HepG2 (cell line): Measurements from ENCODE around the gene COPS7B.

Experiments used
- CHD2 ChIP-seq: IDR thresholded peaks from 2 replicates; pipeline ENCODE4 v1.6.1; 2011; ENCODE audit warnings: low read depth, low read length, improper control_type of control experiment
- DNMT3B ChIP-seq: conservative IDR thresholded peaks from 2 replicates; pipeline ENCODE4 v1.6.1; 2016; ENCODE audit warnings: missing biosample characterization, control low read depth
- DPF2 ChIP-seq: sonication (generic); formaldehyde crosslinking; IDR thresholded peaks from 2 replicates; pipeline ENCODE4 v1.4.0; 2020; ENCODE audit warnings: mild to moderate bottlenecking, low read depth, missing genetic modification reagents, borderline replicate concordance
- GTF2F1 ChIP-seq: fragments of 150-350 bp; IDR thresholded peaks from 2 replicates; pipeline ENCODE4 v1.6.1; 2014; ENCODE audit warnings: low read length
- RAD21 ChIP-seq: fragments of 450-650 bp; formaldehyde crosslinking; IDR thresholded peaks from 2 replicates; pipeline ENCODE4 v1.5.0; 2020; ENCODE audit warnings: mild to moderate bottlenecking
- RORA ChIP-seq: sonication (generic); formaldehyde crosslinking; IDR thresholded peaks from 2 replicates; pipeline ENCODE4 v1.5.0; 2020; ENCODE audit warnings: mild to moderate bottlenecking, missing genetic modification reagents, moderate library complexity
- SIN3A ChIP-seq: IDR thresholded peaks from 2 replicates; pipeline ENCODE4 v1.6.1; 2011; ENCODE audit warnings: low read depth, mild to moderate bottlenecking, control low read depth, low read length, borderline replicate concordance
- TAF1 ChIP-seq: sonication (generic); formaldehyde crosslinking; IDR thresholded peaks from 2 replicates; pipeline ENCODE4 v1.4.0; 2020; ENCODE audit warnings: missing genetic modification reagents
- ZNF280D ChIP-seq: sonication (generic); formaldehyde crosslinking; IDR thresholded peaks from 2 replicates; pipeline ENCODE4 v1.5.1; 2020; ENCODE audit warnings: mild to moderate bottlenecking, missing genetic modification reagents
- ZNF564 ChIP-seq: sonication (generic); formaldehyde crosslinking; IDR thresholded peaks from 2 replicates; pipeline ENCODE4 v1.8.1; 2023; ENCODE audit warnings: mild to moderate bottlenecking, missing genetic modification reagents
- TF ChIP-seq, protein P1 (sequence below): sonication (generic); formaldehyde crosslinking; IDR thresholded peaks from 2 replicates; pipeline ENCODE4 v1.8.0; 2022; ENCODE audit warnings: mild to moderate bottlenecking, missing genetic modification reagents, moderate library complexity

DNA sequence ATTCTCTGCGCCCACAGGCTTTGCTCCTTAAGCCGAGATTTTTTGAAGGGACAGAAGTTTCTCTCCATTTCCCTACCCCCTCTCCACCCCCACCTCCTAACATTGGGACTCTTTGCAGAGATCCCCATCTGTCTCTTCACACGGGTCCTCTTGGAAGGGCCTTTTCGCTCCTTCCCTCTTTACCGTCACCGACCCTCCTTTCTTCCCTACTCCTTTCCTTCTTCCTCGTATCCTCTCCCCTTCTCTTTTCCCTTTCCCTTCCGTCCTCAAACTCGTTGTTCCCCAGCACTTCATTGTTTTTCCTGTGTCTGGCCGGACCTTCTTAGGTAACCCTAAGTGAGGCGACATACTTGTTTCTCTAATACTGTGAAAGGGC is 660 bp downstream of the COPS7B start:
- no peak for TF ChIP-seq GTF2F1
- TF ChIP-seq ZNF564 (CRISPR knock-in tag): no peak
- no peak for TF ChIP-seq DPF2 (CRISPR knock-in tag)
- TF ChIP-seq, protein P1, sequence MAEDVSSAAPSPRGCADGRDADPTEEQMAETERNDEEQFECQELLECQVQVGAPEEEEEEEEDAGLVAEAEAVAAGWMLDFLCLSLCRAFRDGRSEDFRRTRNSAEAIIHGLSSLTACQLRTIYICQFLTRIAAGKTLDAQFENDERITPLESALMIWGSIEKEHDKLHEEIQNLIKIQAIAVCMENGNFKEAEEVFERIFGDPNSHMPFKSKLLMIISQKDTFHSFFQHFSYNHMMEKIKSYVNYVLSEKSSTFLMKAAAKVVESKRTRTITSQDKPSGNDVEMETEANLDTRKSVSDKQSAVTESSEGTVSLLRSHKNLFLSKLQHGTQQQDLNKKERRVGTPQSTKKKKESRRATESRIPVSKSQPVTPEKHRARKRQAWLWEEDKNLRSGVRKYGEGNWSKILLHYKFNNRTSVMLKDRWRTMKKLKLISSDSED (CRISPR knock-in tag): no peak
- TF ChIP-seq SIN3A: no peak
- no peak for TF ChIP-seq CHD2
- no peak for TF ChIP-seq TAF1 (CRISPR knock-in tag)
- TF ChIP-seq RAD21 (CRISPR knock-in tag): no peak
- TF ChIP-seq RORA (CRISPR knock-in tag): no peak
- TF ChIP-seq DNMT3B (CRISPR knock-in tag): no peak
- no peak for TF ChIP-seq ZNF280D
